ENCODE measurements around the gene CKAP5.

DNA sequence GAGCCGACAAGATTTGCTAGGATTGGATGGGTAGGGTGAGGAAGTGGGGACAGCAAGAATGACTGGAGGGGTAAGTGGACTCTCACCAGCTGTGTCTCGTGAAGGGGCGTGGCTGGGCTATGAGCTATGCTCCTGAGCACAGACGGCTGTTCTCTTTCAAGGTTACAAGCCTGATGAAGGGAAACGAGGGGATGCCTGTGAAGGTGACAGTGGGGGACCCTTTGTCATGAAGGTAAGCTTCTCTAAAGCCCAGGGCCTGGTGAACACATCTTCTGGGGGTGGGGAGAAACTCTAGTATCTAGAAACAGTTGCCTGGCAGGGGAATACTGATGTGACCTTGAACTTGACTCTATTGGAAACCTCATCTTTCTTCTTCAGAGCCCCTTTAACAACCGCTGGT is 107.2 kb downstream of the CKAP5 start:
- no peak for TF ChIP-seq FOXP2 (optimal IDR thresholded peaks at IDR 0.05; ENCODE audit: control extremely low read depth, extremely low read length, insufficient read depth)
- TF ChIP-seq EZH2 (IDR thresholded peaks at IDR 0.05), result no peak
- no peak for TF ChIP-seq POLR2AphosphoS5 (IDR thresholded peaks at IDR 0.05; ENCODE audit: borderline replicate concordance, low read depth, low read length)

All from SK-N-MC (cell line).